SU-DHL-6 (cell line): Measurements from ENCODE around the gene SHMT2.
"Not testable (repeated sequence)": the region's sequence is repeated elsewhere in the genome, so short reads cannot be mapped to it uniquely, and the experiment has no call there.

Experiments
- H2AFZ ChIP-seq: fragments of 200-600 bp; sonication (generic); 2 replicates; pipeline ENCODE4 v1.6.1; 2014; ENCODE audit warnings: low read depth, mild to moderate bottlenecking, moderate library complexity, mixed read lengths, antibody characterized with exemption, low read length; ENCODE audit not compliant: severe bottlenecking
- H3F3A ChIP-seq: fragments of 200-600 bp; shearing (Covaris generic); 2 replicates; pipeline ENCODE4 v1.6.0; 2016; ENCODE audit warnings: antibody characterized with exemption, mild to moderate bottlenecking; ENCODE audit not compliant: insufficient read depth
- H3K27ac ChIP-seq: fragments of 200-600 bp; sonication (generic); 2 replicates; pipeline ENCODE4 v1.5.1; 2016; ENCODE audit warnings: low read depth, mild to moderate bottlenecking, low read length, moderate library complexity, mixed read lengths
- H3K27me3 ChIP-seq: fragments of 200-600 bp; sonication (generic), shearing (Covaris generic); 2 replicates; pipeline ENCODE4 v1.6.0; 2014; ENCODE audit warnings: mild to moderate bottlenecking, low read length
- H3K36me3 ChIP-seq: fragments of 200-600 bp; sonication (generic); 2 replicates; pipeline ENCODE4 v1.6.1; 2014; ENCODE audit warnings: mild to moderate bottlenecking, low read length, mixed read lengths
- H3K4me2 ChIP-seq: fragments of 300-600, 200-600 bp; shearing (Covaris generic), sonication (generic); 2 replicates; pipeline ENCODE4 v1.6.0; 2014; ENCODE audit warnings: low read length, low read depth, mild to moderate bottlenecking; ENCODE audit not compliant: poor library complexity, severe bottlenecking
- H3K4me3 ChIP-seq: fragments of 200-600 bp; sonication (generic); 2 replicates; pipeline ENCODE4 v1.5.1; 2014; ENCODE audit warnings: antibody characterized with exemption, low read length, mild to moderate bottlenecking, mixed read lengths; ENCODE audit not compliant: insufficient read depth, poor library complexity, severe bottlenecking
- H3K79me2 ChIP-seq: fragments of 200-600 bp; sonication (generic); 2 replicates; pipeline ENCODE4 v1.6.1; 2014; ENCODE audit warnings: mild to moderate bottlenecking, low read length, moderate library complexity; ENCODE audit not compliant: insufficient read depth
- H3K9ac ChIP-seq: fragments of 200-600 bp; sonication (generic); 2 replicates; pipeline ENCODE4 v1.7.0; 2014; ENCODE audit warnings: mild to moderate bottlenecking, low read length
- H3K9me2 ChIP-seq: fragments of 200-600 bp; sonication (generic); replicated peaks from 2 replicates; pipeline ENCODE4 v1.6.1; 2014; ENCODE audit warnings: low read length; ENCODE audit not compliant: insufficient read depth
- H3K9me3 ChIP-seq: fragments of 200-600 bp; sonication (generic); 2 replicates; pipeline ENCODE4 v1.6.1; 2014; ENCODE audit warnings: low read length, mixed read lengths; ENCODE audit not compliant: insufficient read depth
- H4K20me1 ChIP-seq: fragments of 200-600 bp; sonication (generic); 2 replicates; pipeline ENCODE4 v1.6.1; 2014; ENCODE audit warnings: low read depth, mild to moderate bottlenecking, antibody characterized with exemption, low read length, moderate library complexity, mixed read lengths
- EZH2phosphoT487 ChIP-seq: fragments of 200-600 bp; sonication (generic), shearing (Covaris generic); conservative IDR thresholded peaks from 2 replicates; pipeline ENCODE4 v1.6.1; 2018; ENCODE audit warnings: mild to moderate bottlenecking, antibody characterized with exemption, low read length, moderate library complexity, mixed read lengths
- TF ChIP-seq, protein P1 (sequence below): fragments of 200-600 bp; sonication (generic); IDR thresholded peaks from one replicate; pipeline ENCODE4 v1.5.1; 2017; ENCODE audit warnings: antibody characterized with exemption, mild to moderate bottlenecking, low read length, moderate library complexity; ENCODE audit not compliant: insufficient read depth, poor library complexity, severe bottlenecking

Gene SHMT2

DNA sequence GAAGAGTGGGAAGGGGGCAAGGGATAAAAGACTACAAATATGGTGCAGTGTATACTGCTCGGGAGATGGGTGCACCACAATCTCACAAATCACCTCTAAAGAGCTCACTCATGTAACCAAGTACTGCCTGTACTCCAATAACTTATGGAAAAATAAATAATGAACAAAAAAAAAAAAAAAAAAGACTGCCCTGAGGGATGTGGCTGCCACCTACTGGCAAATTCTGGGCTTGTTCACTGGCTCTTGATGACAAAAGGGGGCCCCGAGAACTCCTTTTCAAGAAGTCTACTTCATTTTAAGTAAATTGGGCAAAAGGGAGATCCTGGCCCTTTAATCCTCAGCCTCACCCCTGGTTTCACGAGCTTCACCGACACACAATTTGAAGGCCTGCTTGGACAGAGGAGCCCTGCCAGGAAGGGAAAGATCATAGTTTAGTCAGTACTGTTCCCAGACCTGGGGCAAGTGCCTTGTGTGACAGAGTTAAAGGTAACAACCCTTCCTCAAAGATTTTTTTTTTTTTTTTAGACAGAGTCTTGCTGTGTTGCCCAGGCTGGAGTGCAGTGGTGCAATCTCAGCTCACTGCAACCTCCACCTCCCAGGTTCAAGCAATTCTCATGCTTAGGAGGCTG lies 47.5 kb downstream of the SHMT2 start:
- no peak overlapping the region for H2AFZ ChIP-seq
- no peaks in the 10 kb centered on the region for H3K9me2 ChIP-seq

DNA sequence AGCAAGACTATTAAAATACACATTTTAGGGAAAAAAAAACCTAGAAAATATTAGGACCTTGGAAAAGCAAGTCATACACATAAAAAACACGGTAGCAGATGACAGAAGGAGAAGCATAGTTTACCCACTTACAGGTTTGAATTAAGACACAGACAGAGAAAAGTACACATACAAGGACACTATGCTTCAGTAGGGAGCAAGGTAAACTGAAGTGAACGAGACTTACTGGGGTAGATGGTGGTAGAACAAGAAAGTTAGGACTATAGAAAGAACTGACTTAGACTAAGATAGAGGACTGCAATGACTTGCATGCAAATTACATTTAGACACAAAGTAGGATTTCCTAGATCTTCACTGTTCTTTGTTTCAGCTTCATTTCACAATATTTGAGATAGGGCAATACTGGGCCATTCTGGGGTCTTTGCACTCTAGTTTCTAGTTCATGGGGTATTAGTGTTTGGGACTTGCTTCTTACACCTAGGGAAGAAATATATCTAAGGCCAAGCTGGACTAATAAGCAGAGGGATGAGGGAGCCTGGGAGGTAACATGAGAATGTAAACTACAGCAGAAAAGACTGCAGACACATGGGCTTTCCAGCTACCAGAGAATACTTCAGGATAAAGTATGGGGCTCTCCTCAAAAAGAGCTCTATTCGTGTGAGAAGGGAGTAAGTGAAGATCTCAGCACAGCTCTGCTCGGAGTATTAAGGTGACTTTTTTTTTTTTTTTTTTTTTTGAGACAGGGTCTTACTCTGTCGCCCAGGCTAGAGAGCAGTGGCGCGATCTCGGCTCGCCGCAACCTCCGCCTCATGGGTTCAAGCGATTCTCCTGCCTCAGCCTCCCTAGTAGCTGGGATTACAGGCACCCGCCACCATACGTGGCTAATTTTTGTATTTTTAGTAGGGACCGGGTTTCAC lies 49.2 kb downstream of the SHMT2 start:
- H3K9me2 ChIP-seq: no peaks in the 10 kb centered on the region
- H3K9me3 ChIP-seq: no peaks in the 10 kb centered on the region
- no peaks in the 10 kb centered on the region for H3F3A ChIP-seq
- H3K27ac ChIP-seq: no peak overlapping the region
- H4K20me1 ChIP-seq: no peaks in the 10 kb centered on the region
- H3K4me2 ChIP-seq: no peak overlapping the region
- 0 out of 2 replicates have a peak, but pooled peaks cover 4% of the 10 kb centered on the region for H3K36me3 ChIP-seq
- H2AFZ ChIP-seq: no peak overlapping the region
- no peak overlapping the region for H3K9ac ChIP-seq
- TF ChIP-seq, protein P1, sequence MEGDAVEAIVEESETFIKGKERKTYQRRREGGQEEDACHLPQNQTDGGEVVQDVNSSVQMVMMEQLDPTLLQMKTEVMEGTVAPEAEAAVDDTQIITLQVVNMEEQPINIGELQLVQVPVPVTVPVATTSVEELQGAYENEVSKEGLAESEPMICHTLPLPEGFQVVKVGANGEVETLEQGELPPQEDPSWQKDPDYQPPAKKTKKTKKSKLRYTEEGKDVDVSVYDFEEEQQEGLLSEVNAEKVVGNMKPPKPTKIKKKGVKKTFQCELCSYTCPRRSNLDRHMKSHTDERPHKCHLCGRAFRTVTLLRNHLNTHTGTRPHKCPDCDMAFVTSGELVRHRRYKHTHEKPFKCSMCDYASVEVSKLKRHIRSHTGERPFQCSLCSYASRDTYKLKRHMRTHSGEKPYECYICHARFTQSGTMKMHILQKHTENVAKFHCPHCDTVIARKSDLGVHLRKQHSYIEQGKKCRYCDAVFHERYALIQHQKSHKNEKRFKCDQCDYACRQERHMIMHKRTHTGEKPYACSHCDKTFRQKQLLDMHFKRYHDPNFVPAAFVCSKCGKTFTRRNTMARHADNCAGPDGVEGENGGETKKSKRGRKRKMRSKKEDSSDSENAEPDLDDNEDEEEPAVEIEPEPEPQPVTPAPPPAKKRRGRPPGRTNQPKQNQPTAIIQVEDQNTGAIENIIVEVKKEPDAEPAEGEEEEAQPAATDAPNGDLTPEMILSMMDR: no peak
- TF ChIP-seq EZH2phosphoT487: no peak
- no peak overlapping the region for H3K4me3 ChIP-seq
- no peaks in the 10 kb centered on the region for H3K27me3 ChIP-seq
- H3K79me2 ChIP-seq: no peaks in the 10 kb centered on the region

More for the DNA sequence above, 47.5 kb downstream of the SHMT2 start:
- peaks cover 8% of the 10 kb centered on the region; the same call in 1 of the 2 replicates for H3K36me3 ChIP-seq
- H3K27me3 ChIP-seq: no peaks in the 10 kb centered on the region
- no peak overlapping the region for H3K9ac ChIP-seq
- H3K27ac ChIP-seq: no peak overlapping the region
- no peaks in the 10 kb centered on the region for H4K20me1 ChIP-seq
- TF ChIP-seq EZH2phosphoT487: no peak
- TF ChIP-seq, protein P1: peak; percentile 57
- H3F3A ChIP-seq: no peaks in the 10 kb centered on the region
- H3K4me3 ChIP-seq: no peak overlapping the region
- no peak overlapping the region for H3K4me2 ChIP-seq
- no peaks in the 10 kb centered on the region for H3K79me2 ChIP-seq
- no peaks in the 10 kb centered on the region for H3K9me3 ChIP-seq

DNA sequence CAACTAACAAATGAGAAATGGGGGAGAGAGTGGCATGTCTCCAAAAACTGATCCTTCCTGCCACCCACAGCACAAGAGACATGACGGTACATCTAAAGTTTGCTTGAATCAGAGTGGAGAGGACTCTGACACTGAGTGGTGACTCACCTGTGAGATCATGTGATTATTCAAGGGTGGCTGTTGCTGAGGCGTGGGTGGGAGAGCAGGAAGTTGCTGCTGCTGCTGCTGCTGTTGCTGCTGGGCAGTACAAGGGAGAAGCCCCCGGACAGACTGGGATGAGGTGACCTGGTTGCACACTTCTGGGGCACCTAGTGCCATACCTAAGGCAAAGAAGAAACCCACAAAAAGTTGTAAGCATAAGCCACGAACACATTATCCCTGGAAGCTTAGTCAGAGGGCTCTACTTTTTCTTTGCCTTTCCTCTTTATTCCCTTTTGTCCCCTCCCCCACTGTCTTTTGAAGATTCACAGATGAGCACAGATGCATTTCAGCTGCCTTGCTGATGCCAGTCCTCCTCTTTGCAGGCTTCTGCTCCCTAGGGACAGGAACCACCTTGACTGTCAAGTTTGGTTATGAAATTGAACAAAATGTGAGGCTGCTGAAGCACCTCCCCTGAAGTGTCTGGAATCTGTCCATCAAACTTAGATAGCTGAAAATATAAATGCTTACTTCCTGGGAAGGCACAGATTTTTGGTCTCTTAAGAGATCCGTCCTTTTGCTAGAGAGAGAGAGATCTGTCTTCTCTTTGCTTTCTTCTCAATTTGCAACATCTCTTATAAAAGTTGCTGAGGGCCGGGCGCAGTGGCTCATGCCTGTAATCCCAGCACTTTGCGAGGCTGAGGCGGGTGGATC lies 50.9 kb downstream of the SHMT2 start:
- no peak for TF ChIP-seq EZH2phosphoT487
- TF ChIP-seq, protein P1: no peak
- Histone ChIP-seq H3K4me2 (peak overlapping the region; percentile 39), H3K4me3 (no peak overlapping the region), H3K79me2 (no peaks in the 10 kb centered on the region), H4K20me1 (no peaks in the 10 kb centered on the region), H2AFZ (no peak overlapping the region), H3K9me3 (no peaks in the 10 kb centered on the region), H3K9ac (peak overlapping the region; percentile 30), H3K36me3 (0 out of 2 replicates have a peak, but pooled peaks cover 4% of the 10 kb centered on the region), H3K27me3 (no peaks in the 10 kb centered on the region), H3F3A (no peaks in the 10 kb centered on the region), H3K9me2 (no peaks in the 10 kb centered on the region), H3K27ac (peak overlapping the region; percentile 60)

DNA sequence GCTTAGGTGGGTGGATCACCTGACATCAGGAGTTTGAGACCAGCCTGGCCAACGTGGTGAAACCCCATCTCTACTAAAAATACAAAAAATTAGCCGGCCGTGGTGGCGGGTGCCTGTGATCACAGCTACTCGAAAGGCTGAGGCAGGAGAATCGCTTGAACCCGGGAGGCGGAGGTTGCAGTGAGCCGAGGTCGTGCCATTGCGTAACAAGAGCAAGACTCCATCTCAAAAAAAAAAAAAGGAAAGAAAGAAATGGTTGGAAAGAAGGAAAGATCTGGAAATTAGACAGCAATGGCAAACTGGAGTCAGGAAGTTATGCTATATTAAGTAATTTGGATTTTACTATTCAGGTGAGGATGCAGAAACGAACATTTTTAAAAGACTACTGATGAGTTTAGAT lies 52.6 kb downstream of the SHMT2 start:
- not testable (repeated sequence) for H3K4me3 ChIP-seq, H3K79me2 ChIP-seq, H3K27me3 ChIP-seq, H3K4me2 ChIP-seq, H3K9me2 ChIP-seq, H3K9ac ChIP-seq, H3K27ac ChIP-seq, H3K9me3 ChIP-seq, H2AFZ ChIP-seq, H3K36me3 ChIP-seq, H4K20me1 ChIP-seq, H3F3A ChIP-seq
